GM12878 (cell line): ENCODE measurements around the gene SLC2A1. TPM values are rescaled to one million over a fixed set of nuclear protein-coding genes. Genes with fewer than 3 reads are reported as not detected.

Source experiments
- ATAC-seq: fragments of 200-7000 bp; cut with Tn5 transposase; 3 replicates; pipeline ENCODE4 v1.9.1; 2020; ENCODE audit warnings: mild to moderate bottlenecking, moderate library complexity
- BruUV-seq: library from RNA; stranded (reverse); fragments of 400-500 nt; replicated peaks from 2 replicates; lab custom pipeline; 2021; lab: Mats Ljungman, UMichigan
- CTCF ChIA-PET: fragments of 300-600 bp; sonication (Branson Sonifier 250); formaldehyde crosslinking; extraction: SDS; loops from one replicate; lab custom pipeline; 2021; ENCODE audit warnings: inconsistent platforms; lab: Yijun Ruan, JAX
- POLR2A ChIA-PET: fragments of 350-600 bp; formaldehyde crosslinking; extraction: SDS; loops from one replicate; lab custom pipeline; 2021; ENCODE audit warnings: inconsistent platforms; lab: Charles Lee
- RAD21 ChIA-PET: fragments of 300-600 bp; sonication (Branson Sonifier 250); formaldehyde crosslinking; loops from one replicate; lab custom pipeline; 2023; ENCODE audit warnings: antibody characterized with exemption; ENCODE audit not compliant: unreplicated experiment; lab: Charles Lee
- SMC1A ChIA-PET: fragments of 300-600 bp; sonication (Branson Sonifier 250); formaldehyde crosslinking; loops from one replicate; lab custom pipeline; 2023; ENCODE audit not compliant: unreplicated experiment, uncharacterized antibody; lab: Charles Lee
- DNase-seq: peaks from one replicate; pipeline ENCODE4 v3.0.0-alpha.2; 2011; ENCODE audit warnings: low read depth, low spot score
- FAIRE-seq: peaks from 3 replicates; lab custom pipeline; 2011; peaks lifted over from hg19 to GRCh38; lab: Jason Lieb, UNC
- H2AFZ ChIP-seq: 2 replicates; pipeline ENCODE4 v1.6.0; 2011; ENCODE audit warnings: low read depth, low read length, control low read depth; ENCODE audit not compliant: control insufficient read depth
- H3K27ac ChIP-seq: 2 replicates; pipeline ENCODE4 v1.5.1; 2011; ENCODE audit warnings: control low read depth; ENCODE audit not compliant: control insufficient read depth, insufficient read depth
- H3K27me3 ChIP-seq, 2 experiments: replicated peaks in 1 of 2; 2 replicates each; pipeline versions ENCODE4 v1.6.0 to v1.6.1; 2011; ENCODE audit warnings: low read length in 1 of 2; ENCODE audit not compliant: control insufficient read depth in 2 of 2, insufficient read depth in 2 of 2
- H3K36me3 ChIP-seq, 2 experiments: 2 replicates each; pipeline ENCODE4 v1.5.1; 2011; ENCODE audit warnings: low read length in 1 of 2; ENCODE audit not compliant: control insufficient read depth in 2 of 2, insufficient read depth in 2 of 2
- H3K4me1 ChIP-seq: 2 replicates; pipeline ENCODE4 v1.6.1; 2011; ENCODE audit warnings: mild to moderate bottlenecking, low read length, moderate library complexity, mixed read lengths; ENCODE audit not compliant: control insufficient read depth, insufficient read depth
- H3K4me2 ChIP-seq: 2 replicates; pipeline ENCODE4 v1.6.0; 2011; ENCODE audit warnings: control low read depth; ENCODE audit not compliant: control insufficient read depth, insufficient read depth
- H3K4me3 ChIP-seq: fragments of 200-600 bp; sonication (generic); 2 replicates; pipeline ENCODE4 v1.5.1; 2016
- H3K79me2 ChIP-seq: 2 replicates; pipeline ENCODE4 v1.6.0; 2011; ENCODE audit warnings: low read length; ENCODE audit not compliant: control insufficient read depth, insufficient read depth
- H3K9ac ChIP-seq: 2 replicates; pipeline ENCODE4 v1.8.0; 2011; ENCODE audit warnings: low read length, control low read depth, mixed read lengths; ENCODE audit not compliant: control insufficient read depth, insufficient read depth
- H3K9me3 ChIP-seq: replicated peaks from 3 replicates; pipeline ENCODE4 v1.5.1; 2011; ENCODE audit warnings: mild to moderate bottlenecking, low read length; ENCODE audit not compliant: control insufficient read depth, insufficient read depth
- H4K20me1 ChIP-seq: 2 replicates; pipeline ENCODE4 v1.6.0; 2011; ENCODE audit not compliant: control insufficient read depth, insufficient read depth
- CHD1 ChIP-seq: IDR thresholded peaks from 2 replicates; pipeline ENCODE4 v1.6.1; 2012; ENCODE audit warnings: low read depth, low read length, improper control_type of control experiment
- CHD2 ChIP-seq: IDR thresholded peaks from 2 replicates; pipeline ENCODE4 v1.6.1; 2011; ENCODE audit warnings: low read depth, low read length, improper control_type of control experiment, borderline replicate concordance
- SIX5 ChIP-seq: IDR thresholded peaks from 2 replicates; pipeline ENCODE4 v1.6.1; 2011; ENCODE audit warnings: mild to moderate bottlenecking, low read depth, low read length, moderate library complexity; ENCODE audit not compliant: severe bottlenecking
- SREBF2 ChIP-seq: IDR thresholded peaks from 2 replicates; pipeline ENCODE4 v1.6.1; 2012; ENCODE audit warnings: mild to moderate bottlenecking, low read length
- ZZZ3 ChIP-seq: IDR thresholded peaks from 2 replicates; pipeline ENCODE4 v1.6.1; 2011; ENCODE audit warnings: low read depth; ENCODE audit not compliant: control insufficient read depth, insufficient read length
- WGBS: methylation state at CpG from one replicate; pipeline ENCODE4 v1.1.6; 2016; ENCODE audit warnings: low lambda C conversion rate; ENCODE audit not compliant: insufficient replicate concordance, insufficient coverage; ENCODE audit errors: missing lambda C conversion rate; 5-methylcytosine and 5-hydroxymethylcytosine counted together
- in situ Hi-C: fragments of 300-500 bp; cut with MboI; formaldehyde crosslinking; loops from 9 replicates; pipeline ENCODE4 v1.14.3; 2018; ENCODE audit warnings: mixed read lengths
- intact Hi-C: fragments of 100-400 bp; cut with micrococcal nuclease; formaldehyde crosslinking; loops from one replicate; pipeline ENCODE4 v1.14.2; 2022; ENCODE audit not compliant: unreplicated experiment
- polyA plus RNA-seq, 11 experiments: library from polyadenylated mRNA; depleted of rRNA in 4 of 11; unstranded in 6 of 11; stranded (reverse) in 5 of 11; fragments of >200 nt; fragmentation: Nextera tagmentation in 4 of 11; fragmentation: Illumina TruSeq in 1 of 11; extraction: Ambion mirVana in 4 of 11; extraction: Trizol in 1 of 11; gene quantifications; 1 replicate in 1 of 11; 2 replicates in 10 of 11; pipeline versions ENCODE4 v1.2.1 to v1.2.3, GENCODE V29; 2011 to 2016; ENCODE audit warnings: inconsistent platforms in 2 of 11, missing spikeins in 2 of 11, low read depth in 1 of 11
- total RNA-seq, 4 experiments: library from RNA; depleted of rRNA in 3 of 4; stranded (reverse); fragments of >200 nt in 3 of 4; fragmentation: Illumina TruSeq in 1 of 4; extraction: Trizol in 1 of 4; gene quantifications; 2 replicates each; pipeline versions ENCODE4 v1.2.1 to v1.2.3, GENCODE V29; 2013 to 2021
- TF ChIP-seq, protein P1 (sequence below): IDR thresholded peaks from 2 replicates; pipeline ENCODE4 v1.6.1; 2011; ENCODE audit warnings: low read depth, low read length, improper control_type of control experiment, borderline replicate concordance
- TF ChIP-seq, protein P2 (sequence below): fragments of 450-650 bp; IDR thresholded peaks from 2 replicates; pipeline ENCODE4 v1.6.1; 2017; ENCODE audit warnings: mild to moderate bottlenecking, moderate library complexity

Gene SLC2A1
- total and polyA plus RNA-seq, 10 of the 15 experiments (the other 5 are each of a cell fraction or from before 2014, with no cell fraction given): 5.7 to 66.0 (median 44.2) TPM

DNA sequence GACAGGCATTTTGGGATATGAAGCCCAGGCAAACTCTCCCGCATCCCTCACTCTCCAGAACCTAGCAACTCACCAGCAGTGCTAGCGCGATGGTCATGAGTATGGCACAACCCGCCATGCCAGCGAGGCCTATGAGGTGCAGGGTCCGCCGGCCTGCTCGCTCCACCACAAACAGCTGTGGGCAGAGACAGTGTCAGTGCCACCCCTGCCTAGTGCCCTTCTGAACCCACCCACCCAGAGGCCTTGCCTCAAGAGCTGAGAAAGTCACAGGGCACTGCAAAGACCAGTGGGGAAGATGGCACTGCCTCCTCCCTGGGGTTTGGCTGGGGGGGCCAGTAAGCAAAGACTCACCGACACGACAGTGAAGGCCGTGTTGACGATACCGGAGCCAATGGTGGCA, 29.8 kb downstream of the SLC2A1 start (continued):
- TF ChIP-seq, protein P1, sequence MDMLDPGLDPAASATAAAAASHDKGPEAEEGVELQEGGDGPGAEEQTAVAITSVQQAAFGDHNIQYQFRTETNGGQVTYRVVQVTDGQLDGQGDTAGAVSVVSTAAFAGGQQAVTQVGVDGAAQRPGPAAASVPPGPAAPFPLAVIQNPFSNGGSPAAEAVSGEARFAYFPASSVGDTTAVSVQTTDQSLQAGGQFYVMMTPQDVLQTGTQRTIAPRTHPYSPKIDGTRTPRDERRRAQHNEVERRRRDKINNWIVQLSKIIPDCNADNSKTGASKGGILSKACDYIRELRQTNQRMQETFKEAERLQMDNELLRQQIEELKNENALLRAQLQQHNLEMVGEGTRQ: no peak
- TF ChIP-seq CHD1 (no peak), SIX5 (no peak), CHD2 (no peak)
- TF ChIP-seq, protein P2, sequence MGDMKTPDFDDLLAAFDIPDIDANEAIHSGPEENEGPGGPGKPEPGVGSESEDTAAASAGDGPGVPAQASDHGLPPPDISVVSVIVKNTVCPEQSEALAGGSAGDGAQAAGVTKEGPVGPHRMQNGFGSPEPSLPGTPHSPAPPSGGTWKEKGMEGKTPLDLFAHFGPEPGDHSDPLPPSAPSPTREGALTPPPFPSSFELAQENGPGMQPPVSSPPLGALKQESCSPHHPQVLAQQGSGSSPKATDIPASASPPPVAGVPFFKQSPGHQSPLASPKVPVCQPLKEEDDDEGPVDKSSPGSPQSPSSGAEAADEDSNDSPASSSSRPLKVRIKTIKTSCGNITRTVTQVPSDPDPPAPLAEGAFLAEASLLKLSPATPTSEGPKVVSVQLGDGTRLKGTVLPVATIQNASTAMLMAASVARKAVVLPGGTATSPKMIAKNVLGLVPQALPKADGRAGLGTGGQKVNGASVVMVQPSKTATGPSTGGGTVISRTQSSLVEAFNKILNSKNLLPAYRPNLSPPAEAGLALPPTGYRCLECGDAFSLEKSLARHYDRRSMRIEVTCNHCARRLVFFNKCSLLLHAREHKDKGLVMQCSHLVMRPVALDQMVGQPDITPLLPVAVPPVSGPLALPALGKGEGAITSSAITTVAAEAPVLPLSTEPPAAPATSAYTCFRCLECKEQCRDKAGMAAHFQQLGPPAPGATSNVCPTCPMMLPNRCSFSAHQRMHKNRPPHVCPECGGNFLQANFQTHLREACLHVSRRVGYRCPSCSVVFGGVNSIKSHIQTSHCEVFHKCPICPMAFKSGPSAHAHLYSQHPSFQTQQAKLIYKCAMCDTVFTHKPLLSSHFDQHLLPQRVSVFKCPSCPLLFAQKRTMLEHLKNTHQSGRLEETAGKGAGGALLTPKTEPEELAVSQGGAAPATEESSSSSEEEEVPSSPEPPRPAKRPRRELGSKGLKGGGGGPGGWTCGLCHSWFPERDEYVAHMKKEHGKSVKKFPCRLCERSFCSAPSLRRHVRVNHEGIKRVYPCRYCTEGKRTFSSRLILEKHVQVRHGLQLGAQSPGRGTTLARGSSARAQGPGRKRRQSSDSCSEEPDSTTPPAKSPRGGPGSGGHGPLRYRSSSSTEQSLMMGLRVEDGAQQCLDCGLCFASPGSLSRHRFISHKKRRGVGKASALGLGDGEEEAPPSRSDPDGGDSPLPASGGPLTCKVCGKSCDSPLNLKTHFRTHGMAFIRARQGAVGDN: no peak

DNA sequence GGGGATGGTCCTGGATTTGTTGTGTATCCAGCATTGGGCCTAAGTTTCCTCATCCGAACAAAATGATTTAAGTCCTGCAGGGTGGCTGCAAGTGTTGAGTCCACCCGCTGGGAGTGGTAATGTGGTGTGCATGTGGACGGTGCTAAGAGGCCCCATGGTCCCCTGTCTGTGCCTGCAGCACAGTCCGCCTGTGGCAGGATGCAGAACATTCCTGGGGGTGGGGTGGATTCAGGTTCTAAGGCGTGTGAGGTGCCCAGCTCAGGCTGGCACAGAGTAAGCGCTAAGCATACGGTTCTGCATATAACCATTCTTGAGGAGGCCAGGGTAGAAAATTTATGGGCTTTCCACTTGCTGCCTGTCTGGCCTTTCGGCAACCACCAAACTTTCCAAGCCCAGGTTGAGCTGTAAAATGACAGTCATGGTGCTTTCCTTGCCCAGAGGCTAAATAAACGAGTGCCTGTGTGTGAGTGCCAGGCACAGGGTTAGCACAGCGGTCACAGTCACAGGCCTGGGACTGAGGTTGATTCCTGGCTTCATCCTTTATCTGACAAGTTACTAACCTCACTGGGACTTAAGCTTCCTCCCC, 30.7 kb downstream of the SLC2A1 start:
- SMC1A ChIA-PET: interaction anchor here (0.7 to 17.7 kb wide), 3 partner anchors 9 to 146 kb away, joined by 3 to 602 read pairs (median 4); no protein-coding TSS in a partner anchor
- Histone ChIP-seq H3K4me1 (peaks cover 37% of the 10 kb centered on the region), H4K20me1 (no peaks in the 10 kb centered on the region), H3K9ac (no peak overlapping the region), H2AFZ (no peak overlapping the region), H3K4me2 (no peak overlapping the region), H3K4me3 (no peak overlapping the region), H3K27me3 (no peaks in the 10 kb centered on the region), H3K9me3 (no peaks in the 10 kb centered on the region), H3K36me3 (peaks cover 41 to 53% of the 10 kb centered on the region in 2 experiments), H3K79me2 (peaks cover 33% of the 10 kb centered on the region), H3K27ac (peak overlapping the region; percentile 40; the same call in 1 of the 2 replicates)
- ATAC-seq (no peak), FAIRE-seq (no peak), DNase-seq (no peak)
- no peak for TF ChIP-seq ZZZ3
- no peak for TF ChIP-seq SREBF2
- 57% methylated on average over 10 of the region's 10 CpGs for WGBS
- POLR2A ChIA-PET: interaction anchor here (1.3 kb wide), 1 partner anchor 29 kb away, joined by 4 read pairs; no protein-coding TSS in a partner anchor
- intact Hi-C loops: no loop called here
- CTCF ChIA-PET: interaction anchor here (1.5 to 8.3 kb wide), 2 partner anchors 144 to 150 kb away, joined by 4 to 247 read pairs; no protein-coding TSS in a partner anchor
- RAD21 ChIA-PET: no interaction called here
- no TSS peak for BruUV-seq
- in situ Hi-C loops: no loop called here
